PC-3 (cell line): ENCODE data around the gene ABLIM1. TPM values are rescaled to one million over a fixed set of nuclear protein-coding genes. Genes with fewer than 3 reads are reported as not detected.

Experiments
- ATAC-seq: fragments of 200-7000 bp; cut with Tn5 transposase; 2 replicates; pipeline ENCODE4 v1.9.1; 2020; ENCODE audit warnings: mild to moderate bottlenecking, moderate library complexity
- BruUV-seq: library from RNA; stranded (reverse); fragments of 400-500 nt; replicated peaks from 2 replicates; lab custom pipeline; 2021; lab: Mats Ljungman, UMichigan
- CTCF ChIA-PET: fragments of 300-600 bp; sonication (Branson Sonifier 250); formaldehyde crosslinking; loops from one replicate; lab custom pipeline; 2022; ENCODE audit warnings: antibody characterized with exemption; lab: Charles Lee
- POLR2A ChIA-PET: fragments of 300-600 bp; sonication (Branson Sonifier 250); formaldehyde crosslinking; loops from one replicate; lab custom pipeline; 2022; ENCODE audit warnings: antibody characterized with exemption; ENCODE audit not compliant: unreplicated experiment; lab: Charles Lee
- DNase-seq: peaks from one replicate; pipeline ENCODE4 v3.0.0-alpha.2; 2015
- H2AFZ ChIP-seq: fragments of 300-600 bp; sonication (generic); 2 replicates; pipeline ENCODE4 v1.6.0; 2016; ENCODE audit warnings: antibody characterized with exemption, low read length
- H3F3A ChIP-seq: fragments of 300-600 bp; sonication (generic); one replicate; pipeline ENCODE4 v1.6.0; 2017; ENCODE audit warnings: antibody characterized with exemption, low read length, control low read depth, mild to moderate bottlenecking; ENCODE audit not compliant: unreplicated experiment
- H3K27ac ChIP-seq: fragments of 300-600 bp; sonication (generic); 2 replicates; pipeline ENCODE4 v1.5.1; 2016; ENCODE audit warnings: mild to moderate bottlenecking, low read length
- H3K27me3 ChIP-seq: fragments of 300-600 bp; sonication (generic); 2 replicates; pipeline ENCODE4 v1.6.1; 2016; ENCODE audit warnings: low read length, mixed read lengths
- H3K36me3 ChIP-seq: fragments of 300-600 bp; sonication (generic); 2 replicates; pipeline ENCODE4 v1.6.1; 2016; ENCODE audit warnings: low read depth, mixed run types, low read length, mixed read lengths
- H3K4me1 ChIP-seq: fragments of 300-600 bp; sonication (generic); 2 replicates; pipeline ENCODE4 v1.5.1; 2016; ENCODE audit warnings: low read length; ENCODE audit not compliant: insufficient read depth
- H3K4me2 ChIP-seq: fragments of 300-600 bp; sonication (generic); 2 replicates; pipeline ENCODE4 v1.6.0; 2016; ENCODE audit warnings: low read length
- H3K4me3 ChIP-seq: fragments of 300-600 bp; sonication (generic); 2 replicates; pipeline ENCODE4 v1.5.1; 2016; ENCODE audit warnings: mild to moderate bottlenecking, low read length, mixed read lengths
- H3K79me2 ChIP-seq: fragments of 300-600 bp; sonication (generic); 2 replicates; pipeline ENCODE4 v1.6.1; 2017; ENCODE audit warnings: low read length, mixed read lengths
- H3K9ac ChIP-seq: fragments of 300-600 bp; sonication (generic); 2 replicates; pipeline ENCODE4 v1.6.0; 2016; ENCODE audit warnings: mild to moderate bottlenecking, low read length
- H3K9me2 ChIP-seq: fragments of 300-600 bp; sonication (generic); replicated peaks from 2 replicates; pipeline ENCODE4 v1.6.1; 2016; ENCODE audit warnings: mixed run types, low read length, mixed read lengths
- H3K9me3 ChIP-seq: fragments of 300-600 bp; sonication (generic); 2 replicates; pipeline ENCODE4 v1.6.1; 2016; ENCODE audit warnings: low read length, mixed read lengths
- H4K20me1 ChIP-seq: fragments of 300-600 bp; sonication (generic); 2 replicates; pipeline ENCODE4 v1.6.1; 2016; ENCODE audit warnings: low read length, mixed read lengths
- CTCF ChIP-seq: fragments of 300-600 bp; sonication (generic); conservative IDR thresholded peaks from 2 replicates; pipeline ENCODE4 v1.5.1; 2017; ENCODE audit warnings: antibody characterized with exemption, low read depth, mild to moderate bottlenecking, low read length
- EZH2 ChIP-seq: fragments of 300-600 bp; sonication (generic); IDR thresholded peaks from one replicate; pipeline ENCODE4 v1.6.1; 2017; ENCODE audit warnings: antibody characterized with exemption, mild to moderate bottlenecking, low read length; ENCODE audit not compliant: unreplicated experiment
- EZH2phosphoT487 ChIP-seq: fragments of 300-600 bp; sonication (generic); IDR thresholded peaks from 2 replicates; pipeline ENCODE4 v1.6.1; 2018; ENCODE audit warnings: mild to moderate bottlenecking, antibody characterized with exemption, low read length, borderline replicate concordance
- intact Hi-C: fragments of 100-400 bp; cut with micrococcal nuclease; formaldehyde crosslinking; loops from 2 replicates; pipeline ENCODE4 v1.9.0; 2023
- total RNA-seq: library from RNA; depleted of rRNA; stranded (reverse); fragments of >200 nt; gene quantifications from 2 replicates; pipeline ENCODE4 v1.2.3, GENCODE V29; 2014

Gene ABLIM1
- total RNA-seq, 1 experiment from 2014 or later = 12.3 TPM

- no peaks in the 10 kb centered on the region for H3K79me2 ChIP-seq
Measured at GRCh38 chr10:114499116-114499515, 159.0 kb downstream of the ABLIM1 start.

DNA sequence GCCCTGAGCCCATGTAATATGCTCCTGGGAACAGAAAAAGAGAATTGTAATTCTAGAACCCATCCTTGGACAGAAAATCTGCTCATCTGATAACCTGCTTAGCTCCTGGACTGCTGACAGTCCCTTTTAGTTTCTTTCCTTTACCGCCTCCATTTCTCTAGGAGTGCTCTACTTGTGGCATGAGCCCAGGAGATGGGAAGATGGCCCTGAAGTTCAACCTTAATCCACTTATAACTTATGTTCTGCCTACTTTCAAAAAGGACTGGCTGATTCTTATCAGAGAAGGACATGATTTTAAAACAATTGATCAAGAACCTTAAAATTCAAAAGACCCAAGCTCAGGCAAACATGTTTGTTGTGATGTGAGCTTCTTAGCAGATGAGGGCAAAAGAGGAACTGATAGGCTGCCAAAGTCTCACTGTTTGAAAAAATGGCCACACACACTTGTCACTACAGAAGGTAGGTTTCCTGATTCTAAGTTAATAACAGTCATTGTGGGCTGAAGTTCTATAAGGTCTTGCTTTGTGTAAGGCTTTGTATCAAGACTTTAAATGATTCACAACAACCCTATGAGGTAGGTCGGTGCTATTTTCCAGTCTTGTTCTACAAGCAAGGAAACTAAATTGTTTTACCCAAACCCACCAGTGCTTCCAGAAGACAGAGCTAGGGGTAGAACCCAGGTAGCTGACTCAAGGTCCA lies 159.5 kb downstream of the ABLIM1 start:
- Histone ChIP-seq H2AFZ (no peak overlapping the region), H4K20me1 (no peaks in the 10 kb centered on the region)

More at GRCh38 chr10:114499116-114499515, 159.0 kb downstream of the ABLIM1 start:
- Histone ChIP-seq H4K20me1 (no peaks in the 10 kb centered on the region), H3K9ac (no peak overlapping the region), H3K27me3 (no peaks in the 10 kb centered on the region), H3K4me2 (no peak overlapping the region), H2AFZ (no peak overlapping the region), H3K9me2 (no peaks in the 10 kb centered on the region), H3K9me3 (no peaks in the 10 kb centered on the region), H3F3A (no peaks in the 10 kb centered on the region), H3K36me3 (no peaks in the 10 kb centered on the region), H3K4me1 (peaks cover 9% of the 10 kb centered on the region; the same call in 1 of the 2 replicates), H3K4me3 (no peak overlapping the region), H3K27ac (no peak overlapping the region)
- DNase-seq = no peak
- no TSS peak for BruUV-seq
- TF ChIP-seq CTCF (no peak), EZH2 (no peak), EZH2phosphoT487 (no peak)
- intact Hi-C loops = no loop called here
- ATAC-seq = no peak
- ChIA-PET POLR2A (no interaction called here), CTCF (interaction anchor here (0.6 kb wide), 1 partner anchor 28 kb away, joined by 6 read pairs; no protein-coding TSS in a partner anchor)

More for the DNA sequence above, 159.5 kb downstream of the ABLIM1 start:
- intact Hi-C loops = no loop called here
- Histone ChIP-seq H3F3A (no peaks in the 10 kb centered on the region), H3K4me1 (peaks cover 9% of the 10 kb centered on the region; the same call in 1 of the 2 replicates), H3K9me3 (no peaks in the 10 kb centered on the region), H3K27ac (no peak overlapping the region), H3K36me3 (no peaks in the 10 kb centered on the region), H3K27me3 (no peaks in the 10 kb centered on the region), H3K9me2 (no peaks in the 10 kb centered on the region), H3K4me2 (no peak overlapping the region), H3K79me2 (no peaks in the 10 kb centered on the region), H3K4me3 (no peak overlapping the region), H3K9ac (no peak overlapping the region)
- TF ChIP-seq EZH2 (no peak), EZH2phosphoT487 (no peak), CTCF (no peak)
- BruUV-seq = no TSS peak
- POLR2A ChIA-PET = no interaction called here
- no peak for DNase-seq
- ATAC-seq = no peak
- CTCF ChIA-PET = no interaction called here
